DMS153 treated with DMSO at 0.1 percent for 48 hours (cell line): ENCODE data around the gene DPP3.
"Not testable (repeated sequence)": the region's sequence is repeated elsewhere in the genome, so short reads cannot be mapped to it uniquely, and the experiment has no call there.

Experiments used
- DNase-seq: peaks from one replicate; lab custom pipeline; 2025; ENCODE audit not compliant: unreplicated experiment; lab: John Stamatoyannopoulos, UW

The DPP3 gene

DNA sequence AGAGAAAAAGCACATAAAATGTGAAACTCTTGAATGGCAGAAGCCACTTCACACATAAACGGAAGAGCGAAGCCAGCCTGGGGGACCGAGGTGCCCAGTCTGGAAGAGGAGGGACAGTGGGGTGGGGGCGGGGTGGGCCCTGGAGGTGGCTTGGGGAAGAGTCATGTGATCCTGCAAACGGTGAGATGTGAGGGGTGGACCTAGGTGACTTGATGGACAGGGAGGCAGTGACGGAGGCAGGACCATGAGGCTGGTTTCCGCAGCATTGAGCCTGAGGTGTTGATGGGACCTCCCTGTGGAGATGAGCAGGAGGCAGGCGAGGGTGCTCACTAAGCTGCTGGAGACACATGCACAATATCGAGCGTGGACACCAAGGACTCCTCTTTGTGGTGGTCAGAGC lies 48.8 kb downstream of the DPP3 start:
- DNase-seq = no peak

DNA sequence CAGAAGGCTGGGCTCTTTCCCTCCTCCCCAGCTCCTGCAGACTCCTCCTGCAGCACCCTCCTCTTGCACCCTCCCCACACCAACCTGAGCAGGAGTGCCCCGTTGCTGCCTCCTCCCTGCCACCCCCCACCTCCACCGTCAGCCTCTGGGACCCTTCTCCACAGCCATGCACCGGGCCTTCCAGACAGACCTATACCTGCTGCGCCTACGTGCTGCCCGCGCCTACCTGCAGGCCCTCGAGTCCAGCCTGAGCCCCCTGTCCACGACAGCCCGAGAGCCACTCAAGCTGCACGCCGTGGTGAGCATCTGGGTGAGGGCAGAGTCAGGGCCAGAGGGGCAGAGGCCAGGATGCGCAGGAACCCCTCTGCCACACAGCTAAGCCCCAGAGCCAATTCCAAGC lies 49.4 kb downstream of the DPP3 start:
- DNase-seq = no peak

DNA sequence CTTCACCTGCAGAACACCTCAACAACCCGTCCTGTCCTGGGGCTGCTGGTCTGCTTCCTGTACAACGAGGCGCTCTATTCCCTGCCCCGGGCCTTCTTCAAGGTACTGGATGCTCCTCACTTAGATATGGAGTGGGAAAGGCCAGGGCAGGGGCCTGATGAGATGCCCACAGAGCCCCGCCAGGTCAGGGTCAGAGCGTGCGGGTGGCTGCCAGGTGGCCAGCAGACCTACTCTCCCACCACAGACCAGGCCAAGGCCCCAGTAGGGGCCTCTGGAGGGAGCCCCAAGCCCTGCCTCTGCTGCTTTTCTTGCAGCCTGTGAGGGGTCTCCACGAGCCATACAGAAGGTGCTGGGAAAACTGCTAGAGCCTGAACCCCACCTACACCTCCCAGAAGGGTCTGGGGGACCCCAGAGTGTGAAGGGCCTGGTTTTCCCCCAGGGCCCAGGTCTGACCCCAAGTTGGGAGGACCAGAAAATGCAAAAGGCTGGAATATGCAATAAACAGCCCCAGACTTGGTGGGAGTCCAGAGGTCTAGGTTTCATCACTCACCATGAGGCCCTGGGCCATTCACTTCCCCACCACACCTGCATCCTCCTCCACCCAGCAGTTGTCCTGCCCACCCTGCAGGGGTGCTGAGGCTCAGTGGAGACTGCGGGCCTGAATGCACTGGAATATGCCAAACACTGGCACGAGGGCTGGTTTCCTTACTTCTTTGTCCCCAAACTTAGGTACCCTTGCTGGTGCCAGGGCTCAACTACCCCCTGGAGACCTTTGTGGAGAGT lies 50.9 kb downstream of the DPP3 start:
- no peak for DNase-seq

DNA sequence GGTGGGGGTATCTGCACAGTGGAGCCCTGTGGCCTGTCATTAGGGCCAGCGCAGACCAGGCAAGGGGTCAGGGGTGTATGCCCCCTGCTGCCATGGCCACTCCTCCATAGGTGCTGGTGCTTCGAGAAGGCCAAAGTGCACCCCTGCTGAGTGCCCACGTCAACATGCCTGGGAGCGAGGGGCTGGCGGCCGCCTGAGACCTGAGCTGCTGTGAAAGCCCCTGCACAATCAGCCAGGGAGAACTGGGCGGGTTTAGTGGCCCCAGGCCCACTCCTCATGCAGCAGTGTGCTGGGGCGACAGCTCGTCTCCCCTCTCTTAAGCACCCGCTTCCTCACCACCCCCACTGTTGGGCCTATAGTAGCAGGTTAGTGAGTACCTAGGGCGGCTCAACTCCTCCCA lies 51.6 kb downstream of the DPP3 start:
- DNase-seq = no peak

DNA sequence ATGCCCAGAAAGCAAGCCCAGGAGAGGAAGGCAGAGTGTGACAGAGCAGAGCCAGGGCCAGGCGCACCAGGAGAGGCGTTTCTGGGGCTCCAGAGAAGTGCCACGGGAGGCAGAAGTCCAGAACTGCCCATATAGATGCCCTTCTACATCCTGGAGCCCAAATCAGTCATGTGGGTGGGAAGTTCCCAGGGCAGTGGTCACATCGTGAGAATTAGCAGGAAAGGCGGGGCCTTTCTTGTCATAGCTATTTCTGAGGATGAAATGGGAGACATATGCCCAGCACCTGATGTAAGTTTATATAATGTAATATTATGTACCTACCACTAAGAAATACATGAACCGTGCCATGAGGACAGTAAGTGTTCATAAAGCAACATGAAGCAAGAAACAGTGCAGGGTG lies 52.5 kb downstream of the DPP3 start:
- DNase-seq = no peak

DNA sequence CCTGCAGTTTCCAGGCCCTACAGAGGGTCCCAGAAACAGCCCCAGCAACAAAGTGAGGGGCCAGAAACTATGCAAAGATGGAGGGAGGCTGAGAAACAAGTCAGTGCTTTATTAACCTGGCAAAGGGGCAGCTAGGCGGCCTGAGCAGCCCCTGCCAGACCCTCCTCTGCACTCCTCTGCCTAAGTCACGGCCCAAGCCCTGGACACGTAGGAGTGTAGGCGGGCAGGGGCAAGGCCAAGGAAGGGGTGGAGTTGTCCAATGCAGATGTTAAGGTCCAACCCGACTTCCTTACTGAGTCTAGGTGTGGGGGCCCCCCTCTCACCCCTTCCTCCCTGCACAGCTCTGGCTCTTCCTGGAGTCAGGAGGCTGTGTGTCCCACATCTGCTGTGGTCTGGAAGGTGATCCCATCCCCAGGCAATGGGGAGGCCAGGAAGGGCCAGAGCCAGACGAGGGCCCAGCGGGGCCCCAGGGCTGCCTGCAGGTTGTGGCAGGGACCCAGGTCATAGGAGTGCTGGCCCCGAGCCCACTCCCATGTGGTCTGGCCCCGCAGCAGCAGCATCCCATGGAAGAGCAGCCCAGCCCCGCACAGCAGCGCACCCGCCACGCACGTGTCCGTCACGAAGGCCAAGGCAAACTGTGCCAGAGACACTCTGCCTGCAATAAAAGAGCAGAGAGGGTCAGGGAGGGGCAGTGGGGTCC lies 59.1 kb downstream of the DPP3 start:
- no peak for DNase-seq

DNA sequence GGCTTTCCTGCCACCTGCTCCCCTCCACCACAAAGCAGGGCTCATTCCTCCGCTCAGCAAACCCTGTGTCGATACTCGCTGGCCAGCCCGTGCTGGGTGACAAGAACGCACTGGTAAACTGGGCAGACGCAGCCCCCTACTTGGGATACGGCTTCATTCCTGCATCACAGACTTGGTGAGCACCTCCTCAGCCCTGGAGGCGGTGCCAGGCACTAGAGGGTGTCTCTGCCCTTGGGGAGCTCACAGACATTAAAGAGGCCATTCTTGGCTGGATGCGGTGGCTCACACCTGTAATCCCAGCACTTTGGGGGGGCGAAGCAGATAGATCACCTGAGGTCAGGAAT lies 59.6 kb downstream of the DPP3 start:
- DNase-seq = no peak

DNA sequence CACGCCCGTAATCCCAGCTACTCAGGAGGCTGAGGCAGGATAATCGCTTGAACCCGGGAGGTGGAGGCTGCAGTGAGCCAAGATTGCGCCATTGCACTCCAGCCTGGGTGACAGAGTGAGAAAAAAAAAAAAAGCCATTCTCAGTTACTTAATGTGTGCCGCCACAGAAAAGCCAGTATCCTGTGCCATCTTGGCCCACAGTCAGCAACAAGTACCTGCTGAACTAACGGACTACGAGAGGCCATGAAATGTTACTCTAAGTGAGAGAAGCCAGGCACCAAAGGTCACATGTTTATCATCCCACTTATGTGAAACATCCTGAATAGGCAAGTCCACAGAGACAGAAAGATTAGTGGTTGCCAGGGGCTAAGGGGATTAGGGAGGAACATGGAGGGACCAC lies 60.4 kb downstream of the DPP3 start:
- not testable (repeated sequence) for DNase-seq

DNA sequence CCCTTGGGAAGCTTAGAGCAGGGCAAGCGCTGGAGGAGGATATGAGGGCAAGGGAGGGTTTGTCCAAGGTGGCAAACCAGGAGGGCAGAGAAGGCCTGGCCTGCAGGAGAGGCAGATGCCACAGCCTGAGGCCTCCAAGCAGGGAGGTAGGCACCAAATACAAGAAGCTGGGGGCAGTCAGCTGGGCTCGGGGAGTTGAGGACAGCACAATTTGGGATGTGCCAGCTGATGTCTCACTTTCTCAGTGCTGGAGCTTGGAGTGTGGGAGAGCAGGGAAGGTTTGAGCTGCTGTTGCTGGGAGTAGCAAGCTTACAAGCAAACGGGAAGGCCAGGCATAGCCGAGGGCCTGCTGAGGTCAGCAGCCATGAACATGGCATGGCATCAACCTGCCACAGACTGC lies 61.7 kb downstream of the DPP3 start:
- no peak for DNase-seq

DNA sequence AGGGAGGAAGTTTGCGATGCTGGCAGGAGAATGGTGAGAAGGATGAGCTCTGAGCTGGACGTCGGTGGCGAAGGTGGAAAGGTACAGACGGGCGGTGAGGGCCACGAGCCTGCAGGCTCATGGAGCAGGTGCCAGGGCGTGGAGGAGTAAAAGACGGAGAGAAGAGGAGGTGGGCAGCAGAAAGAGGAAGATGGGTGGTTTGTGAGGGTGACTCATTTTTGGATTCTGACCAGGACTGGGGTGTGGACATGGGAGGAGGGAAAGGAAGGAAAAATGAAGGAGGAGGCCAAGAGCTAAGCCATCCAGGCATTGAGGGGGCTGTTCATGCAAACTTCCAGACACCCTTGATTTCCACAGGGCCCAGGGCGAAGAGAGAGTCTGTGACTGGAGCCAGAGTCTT lies 62.1 kb downstream of the DPP3 start:
- DNase-seq = no peak

DNA sequence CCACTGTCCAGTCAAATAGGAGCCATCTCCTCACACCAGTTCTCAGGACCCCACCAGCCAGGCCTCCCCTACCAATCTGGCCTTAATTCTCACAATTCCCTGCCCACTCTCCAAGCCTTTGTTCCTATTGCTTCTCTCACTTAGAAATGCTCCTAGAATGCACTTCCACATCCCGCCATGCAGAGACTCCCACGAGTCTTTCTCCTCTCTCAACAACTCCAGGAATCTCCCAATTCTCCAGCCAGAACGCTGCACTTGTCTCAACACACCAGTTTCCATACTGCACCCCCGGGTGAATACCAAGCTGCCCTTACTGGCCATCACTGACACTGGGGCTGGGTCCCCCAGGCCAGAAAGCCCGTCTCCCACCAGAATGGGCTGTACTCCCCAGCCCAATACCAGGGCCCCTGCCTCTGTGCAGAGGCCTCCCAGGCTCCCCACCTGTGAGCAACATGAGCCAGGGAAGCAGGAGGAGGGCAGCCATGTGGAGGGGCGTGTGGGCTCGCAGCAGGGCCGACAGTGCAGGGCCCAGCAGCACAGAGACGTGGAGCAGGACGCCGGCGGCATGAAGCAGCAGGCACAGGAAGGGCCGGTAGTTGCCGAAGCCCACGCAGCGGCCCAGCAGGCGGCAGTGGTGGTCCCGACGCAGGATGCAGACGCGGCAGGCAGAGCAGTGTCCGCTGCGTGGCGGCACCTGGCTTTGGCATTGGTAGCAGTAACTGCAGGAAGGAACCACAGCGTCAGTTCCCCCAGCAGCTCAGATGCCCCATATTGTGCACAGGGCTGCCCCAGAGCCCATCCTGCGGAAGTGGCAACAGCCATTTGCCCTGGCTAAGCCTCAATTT lies 63.3 kb downstream of the DPP3 start:
- DNase-seq = no peak

DNA sequence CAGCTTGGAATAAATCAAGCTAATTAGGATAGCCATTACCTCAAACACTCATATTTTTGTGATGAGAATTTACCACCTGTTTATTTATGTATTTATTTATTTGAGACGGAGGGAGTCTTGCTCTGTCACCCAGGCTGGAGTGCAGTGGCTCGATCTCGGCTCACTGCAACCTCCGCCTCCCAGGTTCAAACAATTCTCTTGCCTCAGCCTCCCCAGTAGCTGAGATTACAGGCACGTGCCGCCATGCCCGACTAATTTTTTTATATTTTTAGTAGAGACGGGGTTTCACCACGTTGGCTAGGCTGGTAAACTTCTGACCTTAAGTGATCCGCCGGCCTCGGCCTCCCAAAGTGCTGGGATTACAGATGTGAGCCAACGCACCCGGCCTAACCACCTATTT lies 64.7 kb downstream of the DPP3 start:
- DNase-seq = not testable (repeated sequence)

DNA sequence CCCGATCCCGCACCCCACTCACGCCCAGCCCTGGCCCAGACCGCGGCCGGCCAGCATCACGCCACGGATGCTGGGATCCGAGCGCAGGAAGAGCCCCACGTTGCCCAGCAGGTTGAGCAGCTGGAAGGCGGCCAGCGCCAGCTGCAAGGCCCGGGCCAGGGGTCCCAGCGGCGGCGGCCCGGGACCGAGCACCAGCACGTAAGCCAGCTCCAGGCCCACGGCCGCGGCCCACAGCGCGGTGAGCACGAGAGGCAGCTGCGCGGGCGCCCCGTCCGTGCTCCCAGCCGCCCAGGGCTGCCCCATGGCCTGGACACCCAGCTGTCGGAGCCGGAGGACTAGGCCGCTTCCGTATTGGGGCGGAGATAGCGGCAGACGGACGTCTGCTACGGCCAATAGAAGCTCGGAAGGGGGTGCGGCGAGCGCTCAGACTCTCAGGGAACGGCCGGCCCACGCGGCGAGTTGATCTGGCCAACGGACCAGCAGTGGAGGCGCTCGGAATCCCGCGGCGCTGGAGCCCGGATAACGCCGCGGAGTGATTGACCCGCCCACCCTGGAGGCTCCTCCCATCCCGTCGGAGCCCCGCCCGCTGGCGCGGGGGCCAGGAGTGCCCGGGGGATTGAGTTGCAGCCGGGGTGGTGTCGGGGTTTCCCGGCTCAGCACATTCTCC lies 65.6 kb downstream of the DPP3 start, which contains the start of gene ZDHHC24:
TSS of gene ZDHHC24 (minus strand) at position 348 of the 667 bp plus-strand sequence. CDS start at position 303, 45 bp downstream.
- DNase-seq = peak; percentile 89

DNA sequence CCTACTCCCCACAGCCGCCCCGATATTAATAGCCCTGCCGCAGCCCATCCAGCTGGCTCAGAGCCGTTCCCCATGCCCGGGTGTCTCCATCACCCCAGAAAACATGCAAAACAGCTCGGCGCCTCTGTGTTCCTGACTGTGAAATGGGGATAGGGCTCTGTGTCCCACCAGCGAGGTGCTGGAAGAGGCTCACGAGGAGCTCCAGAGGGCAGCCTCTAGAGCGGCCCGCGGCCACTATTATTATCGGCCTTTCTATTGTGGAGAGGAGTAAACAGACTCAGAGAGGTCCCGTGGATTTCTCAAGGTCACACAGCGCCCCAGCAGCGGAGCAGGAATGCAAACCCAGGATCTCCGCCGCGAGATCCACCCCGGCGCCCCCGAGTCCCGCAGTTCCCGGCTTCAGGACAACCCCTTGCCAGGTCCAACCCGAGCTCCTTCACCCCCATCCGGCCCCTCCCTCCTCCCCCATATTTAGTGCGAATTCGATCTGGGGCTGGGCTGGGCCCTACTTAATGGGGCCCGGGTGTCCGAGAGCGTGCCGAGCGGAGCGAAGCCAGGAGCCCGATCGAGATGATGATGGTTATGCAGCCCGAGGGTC lies 66.2 kb downstream of the DPP3 start, which contains the start of gene ACTN3:
TSS of gene ACTN3 (plus strand) at position 536 of the 598 bp plus-strand sequence. CDS start at position 571, 35 bp downstream.
- DNase-seq = no peak

DNA sequence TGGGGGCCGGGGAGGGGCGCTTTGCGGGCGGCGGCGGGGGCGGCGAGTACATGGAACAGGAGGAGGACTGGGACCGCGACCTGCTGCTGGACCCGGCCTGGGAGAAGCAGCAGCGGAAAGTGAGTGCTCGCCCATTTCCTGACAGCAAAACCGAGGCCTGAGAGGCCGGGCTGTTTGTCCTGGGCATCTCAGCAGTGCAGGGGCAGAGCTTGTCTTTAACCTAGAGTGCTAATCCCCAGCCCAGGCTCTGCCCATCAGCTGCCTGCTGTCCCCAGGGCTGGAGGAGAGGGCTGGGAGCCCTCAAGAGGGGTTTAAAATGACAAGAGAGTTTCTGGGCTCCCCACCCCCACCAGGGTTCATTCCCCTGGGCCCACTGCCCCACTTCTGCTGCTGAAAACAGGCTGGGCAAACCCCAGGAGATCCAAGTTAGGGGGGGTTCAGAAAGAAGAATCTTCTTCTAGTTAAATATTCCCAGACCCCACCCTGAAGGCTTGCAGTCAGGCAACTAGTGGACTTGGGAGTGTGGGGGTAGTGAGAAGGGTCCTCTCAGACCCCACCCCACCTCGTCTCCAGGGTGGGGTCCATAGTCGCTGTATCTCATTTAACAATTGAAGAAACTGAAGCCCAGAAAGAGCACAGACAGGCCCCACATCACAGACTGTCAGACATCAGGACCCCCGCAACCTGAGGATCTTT lies 66.9 kb downstream of the DPP3 start:
- DNase-seq = no peak

DNA sequence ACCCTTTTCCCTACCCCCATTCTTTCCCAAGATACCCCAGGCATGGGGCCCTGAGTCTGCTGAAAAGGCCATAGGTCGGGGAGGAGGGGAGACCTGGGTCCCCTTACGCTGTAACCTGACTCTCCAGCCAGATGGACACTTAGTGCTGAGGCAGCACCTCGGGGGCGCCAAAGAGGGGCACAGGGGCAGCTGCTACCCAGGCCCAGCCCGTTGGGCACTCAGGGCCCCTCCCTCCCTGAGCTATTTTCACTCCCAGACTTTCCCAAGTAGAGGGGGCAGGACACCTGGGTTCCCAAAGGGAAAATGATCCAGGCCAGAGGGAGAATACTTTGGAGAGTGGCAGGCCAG lies 67.4 kb downstream of the DPP3 start:
- no peak for DNase-seq

DNA sequence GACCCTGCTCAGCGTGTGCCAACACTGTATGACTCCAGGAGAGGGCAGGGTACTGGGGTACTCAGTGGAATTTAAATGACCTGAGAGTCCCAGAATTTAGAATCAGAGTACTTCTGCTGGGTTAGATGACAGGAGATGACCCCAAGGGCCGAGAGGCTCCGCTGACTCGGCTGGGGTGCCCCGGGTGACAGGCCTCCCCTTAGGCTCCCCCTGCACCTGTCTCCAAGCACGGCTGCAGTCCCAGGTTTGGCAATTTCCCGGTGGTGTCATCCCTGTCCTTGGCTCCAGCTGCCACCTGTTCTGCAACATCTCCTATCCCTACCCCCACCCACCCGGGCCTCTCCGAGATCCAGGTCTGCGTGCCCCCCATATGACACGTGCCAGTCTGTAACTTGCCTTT lies 67.8 kb downstream of the DPP3 start:
- no peak for DNase-seq

DNA sequence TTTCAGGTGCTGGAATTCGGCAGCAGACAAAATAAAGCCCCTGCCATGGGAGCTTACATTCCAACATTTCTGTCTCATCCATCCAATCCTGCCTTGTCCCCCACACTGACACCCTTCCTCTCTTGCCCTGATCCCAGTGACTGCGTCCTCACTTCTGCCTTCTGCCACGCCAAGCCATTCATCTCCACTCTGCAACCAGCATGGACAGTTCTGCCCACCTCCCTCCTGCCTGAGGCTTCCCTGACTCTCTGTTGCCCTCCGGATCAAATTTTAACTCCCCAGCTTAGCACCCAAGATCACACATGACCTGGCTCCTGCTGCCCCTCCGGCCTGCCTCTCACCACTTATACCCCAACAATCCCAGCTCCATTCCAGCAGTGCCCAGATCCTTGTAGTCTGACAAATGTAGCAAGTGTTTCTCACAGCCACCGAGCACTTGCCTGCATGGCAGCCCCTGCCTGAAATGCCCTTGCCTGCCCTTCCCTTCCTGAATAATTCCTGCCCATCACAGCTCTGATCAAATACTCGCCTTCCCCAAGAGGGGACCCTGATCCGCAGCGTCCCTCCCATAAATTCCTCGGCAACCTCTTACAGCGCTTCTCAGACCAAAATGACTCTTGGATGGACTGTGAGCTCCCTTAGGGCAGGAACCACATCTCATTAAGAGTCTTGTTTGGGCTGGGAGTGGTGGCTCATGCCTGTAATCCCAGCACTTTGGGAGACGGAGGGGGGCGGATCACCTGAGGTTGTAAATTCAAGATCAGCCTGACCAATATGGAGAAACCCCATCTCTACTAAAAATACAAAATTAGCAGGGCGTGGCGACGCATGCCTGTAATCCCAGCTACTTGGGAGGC lies 68.8 kb downstream of the DPP3 start:
- DNase-seq = no peak

DNA sequence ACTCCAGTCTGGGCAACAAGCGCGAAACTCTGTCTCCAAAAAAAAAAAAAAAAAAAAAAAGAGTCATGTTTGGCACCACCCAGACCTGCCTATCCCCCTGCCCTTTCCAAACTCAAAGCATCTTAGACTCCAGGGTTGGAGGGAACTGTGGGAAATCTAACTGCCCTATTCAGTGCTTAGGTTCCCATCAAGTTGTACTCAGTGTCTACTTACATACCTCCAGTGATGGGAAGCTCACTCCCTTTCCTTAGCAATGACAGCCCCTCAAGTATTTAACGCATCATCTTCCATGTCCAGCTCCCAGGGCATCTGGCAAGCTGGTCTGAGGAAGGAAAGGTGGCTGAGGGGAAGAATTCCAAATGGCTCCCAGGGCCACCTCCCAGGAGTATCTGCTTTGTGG lies 69.5 kb downstream of the DPP3 start:
- DNase-seq = no peak
